Gastroesophageal sphincter (tissue), 3 donors: ENCODE data around the gene ZNF48.

Experiments used
- EP300 ChIP-seq: sonication (generic); formaldehyde crosslinking; IDR thresholded peaks from one replicate; pipeline ENCODE4 v1.6.1; 2017; ENCODE audit warnings: antibody characterized with exemption, mild to moderate bottlenecking
- POLR2A ChIP-seq, 2 donors: fragments of 450-650 bp; IDR thresholded peaks; one replicate each; pipeline ENCODE4 v1.6.1; 2017; ENCODE audit warnings: antibody characterized with exemption in 2 of 2, mild to moderate bottlenecking in 2 of 2, moderate library complexity in 1 of 2
- POLR2AphosphoS5 ChIP-seq: sonication (generic); formaldehyde crosslinking; IDR thresholded peaks from one replicate; pipeline ENCODE4 v1.6.1; 2017; ENCODE audit warnings: antibody characterized with exemption
- TF ChIP-seq, protein P1 (sequence below), 4 experiments: fragments of 200-600 bp in 2 of 4; fragments of 450-650 bp in 2 of 4; sonication (generic) in 1 of 4; IDR thresholded peaks; one replicate each; pipeline ENCODE4 v1.5.1; 2017 to 2019; ENCODE audit warnings: antibody characterized with exemption in 4 of 4, mild to moderate bottlenecking in 2 of 4, moderate library complexity in 2 of 4

GRCh38 chr16:30438835-30439234, 43.6 kb downstream of the ZNF48 start:
- TF ChIP-seq, protein P1, sequence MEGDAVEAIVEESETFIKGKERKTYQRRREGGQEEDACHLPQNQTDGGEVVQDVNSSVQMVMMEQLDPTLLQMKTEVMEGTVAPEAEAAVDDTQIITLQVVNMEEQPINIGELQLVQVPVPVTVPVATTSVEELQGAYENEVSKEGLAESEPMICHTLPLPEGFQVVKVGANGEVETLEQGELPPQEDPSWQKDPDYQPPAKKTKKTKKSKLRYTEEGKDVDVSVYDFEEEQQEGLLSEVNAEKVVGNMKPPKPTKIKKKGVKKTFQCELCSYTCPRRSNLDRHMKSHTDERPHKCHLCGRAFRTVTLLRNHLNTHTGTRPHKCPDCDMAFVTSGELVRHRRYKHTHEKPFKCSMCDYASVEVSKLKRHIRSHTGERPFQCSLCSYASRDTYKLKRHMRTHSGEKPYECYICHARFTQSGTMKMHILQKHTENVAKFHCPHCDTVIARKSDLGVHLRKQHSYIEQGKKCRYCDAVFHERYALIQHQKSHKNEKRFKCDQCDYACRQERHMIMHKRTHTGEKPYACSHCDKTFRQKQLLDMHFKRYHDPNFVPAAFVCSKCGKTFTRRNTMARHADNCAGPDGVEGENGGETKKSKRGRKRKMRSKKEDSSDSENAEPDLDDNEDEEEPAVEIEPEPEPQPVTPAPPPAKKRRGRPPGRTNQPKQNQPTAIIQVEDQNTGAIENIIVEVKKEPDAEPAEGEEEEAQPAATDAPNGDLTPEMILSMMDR (IDR thresholded peaks at IDR 0.05) = no peak
- TF ChIP-seq POLR2A (IDR thresholded peaks at IDR 0.05) (no peak), EP300 (no peak), POLR2AphosphoS5 (no peak)
